B cell (primary cell): ENCODE results near the gene FCER1G. TPM values are rescaled to one million over a fixed set of nuclear protein-coding genes. Genes with fewer than 3 reads are reported as not detected.

Experiments used
- ATAC-seq: fragments of 200-7000 bp; cut with Tn5 transposase; one replicate; pipeline ENCODE4 v1.10.0; 2021; ENCODE audit warnings: low read depth, mild to moderate bottlenecking, moderate number of reproducible peaks, moderate library complexity
- CTCF ChIA-PET: fragments of 350-600 bp; sonication (Branson Sonifier 250); formaldehyde crosslinking; loops from one replicate; lab custom pipeline; 2021; ENCODE audit warnings: antibody characterized with exemption, inconsistent platforms; lab: Charles Lee
- POLR2A ChIA-PET: fragments of 350-600 bp; sonication (Branson Sonifier 250); formaldehyde crosslinking; loops from one replicate; lab custom pipeline; 2021; ENCODE audit warnings: antibody characterized with exemption; lab: Charles Lee
- DNase-seq: peaks from one replicate; pipeline ENCODE4 v3.0.0; 2013
- H2AFZ ChIP-seq: 2 replicates; pipeline ENCODE4 v1.6.1; 2012; ENCODE audit warnings: mild to moderate bottlenecking, low read depth, low read length; ENCODE audit not compliant: insufficient read depth, poor library complexity, severe bottlenecking
- H3K27ac ChIP-seq, 2 donors: 1 replicate in 1 of 2; 2 replicates in 1 of 2; pipeline ENCODE4 v1.5.1; 2012 to 2013; ENCODE audit warnings: low read length in 2 of 2, mild to moderate bottlenecking in 2 of 2, moderate library complexity in 1 of 2
- H3K27me3 ChIP-seq, 4 experiments: fragments of 200-600 bp in 1 of 4; sonication (generic) in 1 of 4; replicated peaks in 1 of 4; 1 replicate in 2 of 4; 2 replicates in 2 of 4; pipeline versions ENCODE4 v1.6.1 to v1.7.0; 2013 to 2016; ENCODE audit warnings: low read length in 3 of 4, mild to moderate bottlenecking in 2 of 4, mixed read lengths in 1 of 4, moderate library complexity in 1 of 4; ENCODE audit not compliant: insufficient read depth in 4 of 4, control insufficient read depth in 3 of 4; ENCODE audit errors: control extremely low read depth in 1 of 4
- H3K36me3 ChIP-seq, 2 experiments: replicated peaks in 1 of 2; 1 replicate in 1 of 2; 2 replicates in 1 of 2; pipeline versions ENCODE4 v1.6.1 to v1.7.1; 2013; ENCODE audit warnings: low read length in 1 of 2; ENCODE audit not compliant: insufficient read depth in 2 of 2, control insufficient read depth in 1 of 2; ENCODE audit errors: control extremely low read depth in 1 of 2, extremely low read depth in 1 of 2
- H3K4me1 ChIP-seq, 2 donors: fragments of 200-600 bp in 1 of 2; sonication (generic) in 1 of 2; 1 replicate in 1 of 2; 2 replicates in 1 of 2; pipeline versions ENCODE4 v1.5.1 to v1.6.1; 2013 to 2017; ENCODE audit warnings: low read length in 2 of 2; ENCODE audit not compliant: control insufficient read depth in 2 of 2, insufficient read depth in 2 of 2
- H3K4me2 ChIP-seq: replicated peaks from 2 replicates; pipeline ENCODE3; 2012; ENCODE audit warnings: mild to moderate bottlenecking, low read depth, low read length; ENCODE audit not compliant: poor library complexity, severe bottlenecking
- H3K4me3 ChIP-seq, 5 experiments: fragments of 200-600 bp in 1 of 5; sonication (generic) in 1 of 5; 1 replicate in 3 of 5; 2 replicates in 2 of 5; pipeline versions ENCODE4 v1.5.1 to v1.7.0; 2011 to 2016; ENCODE audit warnings: low read length in 4 of 5, mild to moderate bottlenecking in 4 of 5, low read depth in 2 of 5, control low read depth in 1 of 5, moderate library complexity in 1 of 5; ENCODE audit not compliant: insufficient read depth in 1 of 5; ENCODE audit errors: control extremely low read depth in 1 of 5, extremely low read depth in 1 of 5
- H3K79me2 ChIP-seq: fragments of 200-600 bp; sonication (generic); one replicate; pipeline ENCODE4 v1.6.0; 2016; ENCODE audit warnings: low read length; ENCODE audit not compliant: control insufficient read depth, insufficient read depth
- H3K9ac ChIP-seq: fragments of 200-600 bp; sonication (generic); 2 replicates; pipeline ENCODE4 v1.6.1; 2017; ENCODE audit warnings: mild to moderate bottlenecking, low read length, moderate library complexity
- H3K9me3 ChIP-seq, 3 donors: one replicate each; pipeline versions ENCODE4 v1.6.1 to v1.7.1; 2013; ENCODE audit warnings: low read length in 2 of 3; ENCODE audit not compliant: control insufficient read depth in 2 of 3, insufficient read depth in 1 of 3; ENCODE audit errors: control extremely low read depth in 1 of 3
- H4K20me1 ChIP-seq: 2 replicates; pipeline ENCODE4 v1.6.0; 2012; ENCODE audit warnings: mild to moderate bottlenecking, low read length; ENCODE audit not compliant: insufficient read depth, control insufficient read depth, poor library complexity, severe bottlenecking
- H3K27ac Mint-ChIP-seq: one replicate; pipeline ENCODE4 v1.8.0; 2021; ENCODE audit warnings: mixed read lengths
- H3K27me3 Mint-ChIP-seq: one replicate; pipeline ENCODE4 v1.8.0; 2021; ENCODE audit warnings: mixed read lengths
- H3K4me1 Mint-ChIP-seq: one replicate; pipeline ENCODE4 v1.8.0; 2021; ENCODE audit warnings: mixed read lengths
- H3K4me3 Mint-ChIP-seq: one replicate; pipeline ENCODE4 v1.8.0; 2021; ENCODE audit warnings: mixed read lengths
- H3K9me3 Mint-ChIP-seq: one replicate; pipeline ENCODE4 v1.8.0; 2022; ENCODE audit warnings: mixed read lengths; ENCODE audit not compliant: insufficient read depth
- EZH2 ChIP-seq: IDR thresholded peaks from 2 replicates; pipeline ENCODE4 v1.6.1; 2012; ENCODE audit warnings: borderline replicate concordance, low read depth, mild to moderate bottlenecking, moderate library complexity, low read length; ENCODE audit not compliant: insufficient read depth, poor library complexity, severe bottlenecking
- WGBS: methylation state at CpG from one replicate; pipeline ENCODE4 v1.1.5; 2013; ENCODE audit warnings: missing lambda C conversion rate; ENCODE audit not compliant: insufficient coverage; 5-methylcytosine and 5-hydroxymethylcytosine counted together
- intact Hi-C: fragments of 100-400 bp; cut with micrococcal nuclease; formaldehyde crosslinking; loops from one replicate; pipeline ENCODE4 v1.10.0; 2022
- polyA plus RNA-seq: library from polyadenylated mRNA; depleted of rRNA; stranded (reverse); fragments of >200 nt; gene quantifications from 2 replicates; pipeline ENCODE4 v1.2.3, GENCODE V29; 2012
- total RNA-seq, 2 donors: library from RNA; stranded (reverse); fragments of 120-200 nt in 1 of 2; gene quantifications; 1 replicate in 1 of 2; 2 replicates in 1 of 2; pipeline versions ENCODE4 v1.2.3 to v1.2.4, GENCODE V29; 2013 to 2022
- TF ChIP-seq, protein P1 (sequence below): fragments of 200-600 bp; IDR thresholded peaks from one replicate; pipeline ENCODE4 v1.8.0; 2022; ENCODE audit warnings: antibody characterized with exemption, mild to moderate bottlenecking

FCER1G gene
- total and polyA plus RNA-seq, 2 donors (not counting 1 experiment from before 2014, with no cell fraction given), result 0.76 to 13.6 TPM

DNA sequence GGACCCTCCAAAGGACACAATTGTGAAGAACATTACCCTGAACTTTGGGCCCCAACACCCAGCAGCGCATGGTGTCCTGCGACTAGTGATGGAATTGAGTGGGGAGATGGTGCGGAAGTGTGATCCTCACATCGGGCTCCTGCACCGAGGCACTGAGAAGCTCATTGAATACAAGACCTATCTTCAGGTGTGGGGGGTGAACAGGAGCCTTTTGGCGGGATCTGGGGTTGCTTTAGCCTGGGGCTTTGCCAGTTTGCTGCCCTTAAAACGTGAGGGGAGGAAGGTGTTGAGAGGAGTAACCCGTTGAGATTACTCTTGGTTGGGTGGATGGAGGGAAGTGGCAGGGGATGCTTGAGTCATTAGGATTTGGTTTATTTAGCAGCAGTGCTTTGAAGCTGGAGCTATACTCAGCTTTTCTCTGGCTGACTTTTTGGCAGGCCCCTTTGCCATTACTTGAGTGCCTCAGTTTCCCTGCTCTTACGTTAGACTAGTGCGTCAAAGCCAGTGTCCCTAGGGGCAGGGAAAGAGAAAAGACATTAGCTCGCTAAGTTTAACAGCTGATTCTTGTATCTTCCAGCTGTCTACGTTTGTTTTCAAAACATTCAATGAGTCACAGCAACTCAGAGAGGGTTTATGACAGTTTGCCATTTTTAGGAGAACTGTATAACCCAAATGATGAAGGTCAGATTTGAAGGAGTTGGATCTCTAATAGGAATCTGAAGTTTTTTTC is 8.5 kb upstream of the FCER1G start:
- no peak overlapping the region for H3K9ac ChIP-seq
- ATAC-seq (no peak), DNase-seq (no peak)
- peaks cover 2 to 56% of the 10 kb centered on the region in 2 experiments for H3K36me3 ChIP-seq
- no peak overlapping the region for H3K27ac ChIP-seq
- no peak overlapping the region for H3K4me3 ChIP-seq
- peaks cover 28% of the 10 kb centered on the region for H3K4me1 Mint-ChIP-seq
- peaks cover 12 to 16% of the 10 kb centered on the region in 2 donors for H3K4me1 ChIP-seq
- CTCF ChIA-PET, result interaction anchor here (0.5 to 2.2 kb wide), 8 partner anchors 12 to 180 kb away, joined by 3 to 7 read pairs (median 4); partner anchors contain the start of genes PPOX and TOMM40L
- no peak overlapping the region for H3K4me3 Mint-ChIP-seq
- no peak overlapping the region for H3K4me2 ChIP-seq
- H3K9me3 Mint-ChIP-seq, result no peaks in the 10 kb centered on the region
- no peak overlapping the region for H3K27ac Mint-ChIP-seq
- POLR2A ChIA-PET, result interaction anchor here (0.6 kb wide), 1 partner anchor 114 kb away, joined by 3 read pairs; no protein-coding TSS in a partner anchor
- WGBS, result 99% methylated on average over 10 of the region's 12 CpGs
- H3K79me2 ChIP-seq, result peaks cover 35% of the 10 kb centered on the region
- intact Hi-C loops, result no loop called here
- no peak overlapping the region for H2AFZ ChIP-seq
- TF ChIP-seq EZH2, result no peak
- TF ChIP-seq, protein P1, sequence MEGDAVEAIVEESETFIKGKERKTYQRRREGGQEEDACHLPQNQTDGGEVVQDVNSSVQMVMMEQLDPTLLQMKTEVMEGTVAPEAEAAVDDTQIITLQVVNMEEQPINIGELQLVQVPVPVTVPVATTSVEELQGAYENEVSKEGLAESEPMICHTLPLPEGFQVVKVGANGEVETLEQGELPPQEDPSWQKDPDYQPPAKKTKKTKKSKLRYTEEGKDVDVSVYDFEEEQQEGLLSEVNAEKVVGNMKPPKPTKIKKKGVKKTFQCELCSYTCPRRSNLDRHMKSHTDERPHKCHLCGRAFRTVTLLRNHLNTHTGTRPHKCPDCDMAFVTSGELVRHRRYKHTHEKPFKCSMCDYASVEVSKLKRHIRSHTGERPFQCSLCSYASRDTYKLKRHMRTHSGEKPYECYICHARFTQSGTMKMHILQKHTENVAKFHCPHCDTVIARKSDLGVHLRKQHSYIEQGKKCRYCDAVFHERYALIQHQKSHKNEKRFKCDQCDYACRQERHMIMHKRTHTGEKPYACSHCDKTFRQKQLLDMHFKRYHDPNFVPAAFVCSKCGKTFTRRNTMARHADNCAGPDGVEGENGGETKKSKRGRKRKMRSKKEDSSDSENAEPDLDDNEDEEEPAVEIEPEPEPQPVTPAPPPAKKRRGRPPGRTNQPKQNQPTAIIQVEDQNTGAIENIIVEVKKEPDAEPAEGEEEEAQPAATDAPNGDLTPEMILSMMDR, result no peak
- no peaks in the 10 kb centered on the region for H3K9me3 ChIP-seq
- peaks cover 23% of the 10 kb centered on the region for H4K20me1 ChIP-seq
- H3K27me3 Mint-ChIP-seq, result no peaks in the 10 kb centered on the region
- no peaks in the 10 kb centered on the region for H3K27me3 ChIP-seq

DNA sequence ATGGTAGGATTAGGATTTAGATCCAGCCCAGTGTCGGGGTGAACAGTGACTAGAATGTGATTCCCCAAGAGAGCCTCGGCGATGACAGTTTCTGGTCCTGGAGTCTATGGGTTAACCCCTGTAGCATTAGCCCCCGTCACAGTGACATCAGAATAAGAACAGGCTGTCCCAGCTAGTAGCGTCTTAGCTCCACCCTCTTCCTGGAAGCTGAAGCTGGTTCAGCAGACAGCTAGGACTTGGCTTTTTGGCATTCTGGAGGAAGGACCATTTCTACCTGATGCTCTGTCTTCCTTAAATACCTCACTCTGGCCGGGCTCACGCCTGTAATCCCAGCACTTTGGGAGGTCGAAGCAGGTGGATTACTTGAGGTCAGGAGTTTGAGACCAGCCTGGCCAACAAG is 7.9 kb upstream of the FCER1G start:
- WGBS, result 97% methylated on average over 6 of the region's 8 CpGs

More for the DNA sequence above, 7.9 kb upstream of the FCER1G start:
- Histone ChIP-seq H3K4me2 (no peak overlapping the region), H3K36me3 (peaks cover 2 to 62% of the 10 kb centered on the region in 2 experiments), H4K20me1 (peaks cover 23% of the 10 kb centered on the region), H3K9ac (no peak overlapping the region), H3K4me3 (no peak overlapping the region), H3K27ac (no peak overlapping the region), H3K27me3 (no peaks in the 10 kb centered on the region), H3K79me2 (peaks cover 30% of the 10 kb centered on the region), H2AFZ (no peak overlapping the region), H3K9me3 (no peaks in the 10 kb centered on the region), H3K4me1 (peaks cover 9 to 12% of the 10 kb centered on the region in 2 donors)
- ChIA-PET POLR2A (no interaction called here), CTCF (interaction anchor here (0.8 to 2.2 kb wide), 3 partner anchors 18 to 180 kb away, joined by 4 to 7 read pairs (median 4); partner anchors contain the start of gene TOMM40L)
- ATAC-seq, result no peak
- no peak for TF ChIP-seq EZH2
- TF ChIP-seq, protein P1, result no peak
- Mint-ChIP-seq H3K4me3 (no peak overlapping the region), H3K27me3 (no peaks in the 10 kb centered on the region), H3K27ac (no peak overlapping the region), H3K9me3 (no peaks in the 10 kb centered on the region), H3K4me1 (peaks cover 22% of the 10 kb centered on the region)
- DNase-seq, result no peak
- intact Hi-C loops, result no loop called here
